Pancreas (tissue), 10 donors: Measurements from ENCODE around the gene UNK. TPM values are rescaled to one million over a fixed set of nuclear protein-coding genes. Genes with fewer than 3 reads are reported as not detected.
A peak's percentile ranks its signal among the peaks of the same experiment; 100 is the strongest.

Source experiments
- ATAC-seq, 4 donors: fragments of 200-7000 bp; cut with Tn5 transposase; one replicate each; pipeline versions ENCODE4 v1.8.0 to v1.9.1; 2020; ENCODE audit warnings: mild to moderate bottlenecking in 4 of 4, moderate library complexity in 4 of 4
- DNase-seq, 6 donors: peaks; one replicate each; pipeline ENCODE4 v3.0.0-alpha.2; 2020
- FAIRE-seq: peaks from 2 replicates; lab custom pipeline; 2012; peaks lifted over from hg19 to GRCh38; lab: Jason Lieb, UNC
- H3K27ac ChIP-seq, 4 donors: fragments of 200-600 bp; sonication (generic); 1 replicate in 3 of 4; 2 replicates in 1 of 4; pipeline versions ENCODE4 v1.5.0 to v1.8.0; 2020
- H3K27me3 ChIP-seq, 4 donors: fragments of 200-600 bp; one replicate each; pipeline ENCODE4 v1.8.0; 2021
- H3K36me3 ChIP-seq, 3 donors: fragments of 200-600 bp; sonication (generic) in 1 of 3; one replicate each; pipeline versions ENCODE4 v1.5.0 to v1.8.0; 2020 to 2021
- H3K4me1 ChIP-seq, 3 donors: fragments of 200-600 bp; one replicate each; pipeline ENCODE4 v1.8.0; 2021
- H3K4me3 ChIP-seq, 4 donors: fragments of 200-600 bp; sonication (generic) in 2 of 4; one replicate each; pipeline versions ENCODE4 v1.5.0 to v1.8.0; 2020 to 2021
- H3K9me3 ChIP-seq, 4 donors: fragments of 200-600 bp; one replicate each; pipeline ENCODE4 v1.8.0; 2021
- WGBS, 2 donors: extraction: QIAGEN DNeasy Blood & Tissue Kit; methylation state at CpG; one replicate each; pipeline ENCODE4 v1.1.7; 2013; 5-methylcytosine and 5-hydroxymethylcytosine counted together
- intact Hi-C, 3 donors: fragments of 100-400 bp; cut with DNase I; formaldehyde crosslinking; loops; one replicate each; pipeline versions ENCODE4 v1.11.1 to v1.14.2; 2022
- polyA plus RNA-seq, 2 donors: library from polyadenylated mRNA; stranded (reverse); fragments of 200-250 nt; gene quantifications; one replicate each; pipeline ENCODE4 v1.2.3, GENCODE V29; 2013
- total RNA-seq, 6 donors: library from RNA; stranded (reverse); fragmentation: NEBNext Ultra II Directional in 4 of 6; extraction: Animal tissue kit (Norgen Biotek cat#: 25700) in 4 of 6; gene quantifications; one replicate each; pipeline versions ENCODE4 v1.2.1 to v1.2.4, GENCODE V29; 2021 to 2023
- TF ChIP-seq, protein P1 (sequence below), 4 donors: fragments of 200-600 bp; sonication (generic) in 3 of 4; IDR thresholded peaks; one replicate each; pipeline versions ENCODE4 v1.5.0 to v1.8.0; 2021; ENCODE audit warnings: antibody characterized with exemption in 4 of 4
- donor health status: healthy with polysubstance abuse.
- donor health status: DM: no; HTN: no; CAD: no; lungs with moderate emphysema.
- donor health status: DM: no; HTN: no; CAD: no.
- donor health status: control.
- donor health status: control.
- donor health status: Bipolar disorder and iron deficiency.
- donor health status: DM: yes; HTN: yes; CAD: no.
- donor health status: DM: no; HTN: no; CAD: no.
- donor health status: DM: no; HTN: no; CAD: no.
- donor health status: DM: yes; HTN: yes; CAD: no.

Gene UNK
- total and polyA plus RNA-seq, 8 donors, result 12.8 to 28.9 (median 15.3) TPM

DNA sequence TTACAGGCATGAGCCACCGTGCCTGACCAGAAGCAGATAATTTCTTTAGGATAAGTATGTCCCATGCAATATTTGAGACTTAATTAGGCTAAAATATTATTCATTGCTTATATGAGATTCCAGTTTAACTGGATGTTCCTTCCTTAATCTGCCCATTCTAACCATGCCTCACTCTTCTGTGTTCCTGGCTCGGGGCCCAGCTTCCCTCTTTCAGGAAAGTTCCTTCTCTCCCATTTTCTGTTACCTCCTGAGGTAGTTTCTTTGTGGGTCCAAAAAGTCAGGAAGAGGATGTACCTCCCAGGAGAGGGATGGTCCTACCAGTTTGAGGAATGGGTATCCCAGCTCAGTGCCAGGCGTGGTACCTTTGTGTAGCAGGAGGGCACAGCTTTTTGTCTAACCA is 23.3 kb downstream of the UNK start:
- Histone ChIP-seq H3K36me3 (peaks cover 0 to 26% (median 11%) of the 10 kb centered on the region in 3 donors), H3K4me1 (no peaks in the 10 kb centered on the region), H3K27me3 (no peaks in the 10 kb centered on the region), H3K9me3 (no peaks in the 10 kb centered on the region), H3K4me3 (no peak overlapping the region), H3K27ac (no peak overlapping the region)
- intact Hi-C loops, result no loop called here
- TF ChIP-seq, protein P1, sequence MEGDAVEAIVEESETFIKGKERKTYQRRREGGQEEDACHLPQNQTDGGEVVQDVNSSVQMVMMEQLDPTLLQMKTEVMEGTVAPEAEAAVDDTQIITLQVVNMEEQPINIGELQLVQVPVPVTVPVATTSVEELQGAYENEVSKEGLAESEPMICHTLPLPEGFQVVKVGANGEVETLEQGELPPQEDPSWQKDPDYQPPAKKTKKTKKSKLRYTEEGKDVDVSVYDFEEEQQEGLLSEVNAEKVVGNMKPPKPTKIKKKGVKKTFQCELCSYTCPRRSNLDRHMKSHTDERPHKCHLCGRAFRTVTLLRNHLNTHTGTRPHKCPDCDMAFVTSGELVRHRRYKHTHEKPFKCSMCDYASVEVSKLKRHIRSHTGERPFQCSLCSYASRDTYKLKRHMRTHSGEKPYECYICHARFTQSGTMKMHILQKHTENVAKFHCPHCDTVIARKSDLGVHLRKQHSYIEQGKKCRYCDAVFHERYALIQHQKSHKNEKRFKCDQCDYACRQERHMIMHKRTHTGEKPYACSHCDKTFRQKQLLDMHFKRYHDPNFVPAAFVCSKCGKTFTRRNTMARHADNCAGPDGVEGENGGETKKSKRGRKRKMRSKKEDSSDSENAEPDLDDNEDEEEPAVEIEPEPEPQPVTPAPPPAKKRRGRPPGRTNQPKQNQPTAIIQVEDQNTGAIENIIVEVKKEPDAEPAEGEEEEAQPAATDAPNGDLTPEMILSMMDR (IDR thresholded peaks at IDR 0.05), result no peak
- 86 to 92% methylated on average over 3 of the region's 3 CpGs for WGBS, 2 donors
- no peak for FAIRE-seq
- DNase-seq, result peak in 2 of 6 donors; percentile 3 to 22
- no peak for ATAC-seq

DNA sequence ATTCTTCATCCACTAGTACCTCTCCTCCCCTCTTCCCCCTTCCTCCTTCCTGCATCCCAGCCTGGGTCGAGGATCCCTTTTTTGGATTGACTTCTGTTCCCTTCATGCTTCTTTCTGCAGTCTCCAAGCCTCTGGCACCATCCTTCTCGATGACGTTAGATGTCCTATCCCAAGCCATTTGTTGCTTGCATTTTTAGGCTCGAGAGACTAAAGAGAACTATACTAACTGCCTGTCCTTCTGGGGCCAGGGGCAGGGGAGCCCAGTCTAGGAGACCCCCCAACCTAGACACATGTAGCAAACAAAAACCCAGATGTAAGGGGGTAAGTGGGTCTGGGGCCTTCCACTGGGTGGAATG is 23.9 kb downstream of the UNK start:
- TF ChIP-seq, protein P1 (IDR thresholded peaks at IDR 0.05), result no peak
- intact Hi-C loops, result no loop called here
- Histone ChIP-seq H3K9me3 (no peaks in the 10 kb centered on the region), H3K27me3 (no peaks in the 10 kb centered on the region), H3K4me3 (no peak overlapping the region), H3K36me3 (peaks cover 3 to 32% (median 17%) of the 10 kb centered on the region in 3 donors), H3K27ac (peak overlapping the region in 2 of 4 donors; percentile 36 to 41), H3K4me1 (no peaks in the 10 kb centered on the region)
- WGBS, 2 donors, result 72 to 82% methylated on average over 4 of the region's 4 CpGs
- no peak for FAIRE-seq
- ATAC-seq, result no peak
- DNase-seq, result no peak

DNA sequence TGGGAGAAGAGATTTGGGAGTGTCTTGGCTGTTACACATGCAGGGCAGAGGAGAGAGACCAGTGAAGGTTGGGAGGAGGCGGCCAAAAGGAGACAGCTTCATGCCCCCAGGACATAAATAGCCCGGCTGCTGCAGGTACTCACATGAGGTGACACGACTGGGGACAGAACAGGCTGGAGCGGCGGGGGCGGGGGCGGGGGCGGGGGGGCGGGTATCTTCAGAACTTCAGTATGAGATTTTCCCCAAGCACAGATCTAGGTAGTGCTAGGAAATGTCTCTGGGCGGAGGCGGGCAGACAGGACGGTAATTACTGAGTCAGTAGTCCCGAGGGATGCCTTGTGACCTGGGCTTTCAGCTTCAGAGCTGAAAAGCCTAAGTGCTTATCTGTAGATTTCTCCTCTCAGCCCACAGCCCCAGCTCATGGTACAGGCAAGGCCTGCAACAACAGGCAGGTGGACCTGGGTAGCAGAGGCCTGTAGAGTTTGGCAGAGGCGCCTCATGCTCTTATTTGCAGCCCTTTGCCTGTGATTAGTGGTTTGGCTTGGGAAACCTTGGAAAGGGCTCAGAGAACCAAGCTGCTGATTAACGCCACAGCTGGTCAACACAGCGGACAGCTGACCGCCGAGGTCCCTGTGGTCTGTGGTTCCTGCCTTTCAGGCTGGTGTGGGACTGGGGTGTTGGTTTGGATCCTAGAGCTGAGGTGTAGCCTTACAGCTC is 24.5 kb downstream of the UNK start:
- TF ChIP-seq, protein P1 (IDR thresholded peaks at IDR 0.05), result no peak
- peak; percentile 49 to 81 (median 62) for ATAC-seq
- intact Hi-C loops, result no loop called here
- peaks cover 3 to 38% (median 22%) of the 10 kb centered on the region in 3 donors for H3K36me3 ChIP-seq
- peak in 5 of 6 donors; percentile 31 to 55 (median 45) for DNase-seq
- WGBS, 2 donors, result 42 to 58% methylated on average over 13 to 18 of the region's 18 CpGs
- no peak overlapping the region for H3K4me3 ChIP-seq
- FAIRE-seq, result no peak
- no peaks in the 10 kb centered on the region for H3K27me3 ChIP-seq
- H3K9me3 ChIP-seq, result no peaks in the 10 kb centered on the region
- no peaks in the 10 kb centered on the region for H3K4me1 ChIP-seq
- H3K27ac ChIP-seq, result peak overlapping the region in 2 of 4 donors; percentile 41 to 48

DNA sequence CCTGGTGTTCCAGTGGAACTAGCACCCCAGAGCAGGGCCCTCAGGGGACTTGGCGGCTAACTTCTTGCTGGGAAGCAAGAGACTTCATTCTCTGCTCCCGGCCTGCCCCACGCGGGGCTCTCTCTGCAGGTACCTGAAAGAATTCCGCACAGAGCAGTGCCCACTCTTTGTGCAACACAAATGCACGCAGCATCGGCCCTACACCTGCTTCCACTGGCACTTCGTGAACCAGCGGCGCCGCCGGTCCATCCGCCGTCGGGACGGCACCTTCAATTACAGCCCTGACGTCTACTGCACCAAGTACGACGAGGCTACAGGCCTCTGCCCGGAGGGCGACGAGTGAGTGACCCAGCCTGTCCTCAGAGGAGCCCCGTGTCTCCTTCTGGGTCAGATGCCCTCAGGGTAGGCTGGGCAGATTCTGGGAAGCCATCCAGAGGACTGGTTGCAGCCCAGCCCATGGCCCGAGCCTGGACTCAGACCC is 25.1 kb downstream of the UNK start:
- DNase-seq, result peak in 2 of 6 donors; percentile 12 to 40
- H3K27ac ChIP-seq, result peak overlapping the region in 2 of 4 donors; percentile 23 to 48

More for the DNA sequence above, 25.1 kb downstream of the UNK start:
- ATAC-seq (no peak), FAIRE-seq (no peak)
- H3K36me3 ChIP-seq, result peaks cover 3 to 41% (median 23%) of the 10 kb centered on the region in 3 donors
- H3K4me1 ChIP-seq, result no peaks in the 10 kb centered on the region
- TF ChIP-seq, protein P1 (IDR thresholded peaks at IDR 0.05), result no peak
- H3K4me3 ChIP-seq, result no peak overlapping the region
- intact Hi-C loops, result no loop called here
- 90 to 93% methylated on average over 24 of the region's 24 CpGs for WGBS, 2 donors
- no peaks in the 10 kb centered on the region for H3K9me3 ChIP-seq
- H3K27me3 ChIP-seq, result no peaks in the 10 kb centered on the region
